ENCODE results near the gene HMG20A.

The HMG20A gene

DNA sequence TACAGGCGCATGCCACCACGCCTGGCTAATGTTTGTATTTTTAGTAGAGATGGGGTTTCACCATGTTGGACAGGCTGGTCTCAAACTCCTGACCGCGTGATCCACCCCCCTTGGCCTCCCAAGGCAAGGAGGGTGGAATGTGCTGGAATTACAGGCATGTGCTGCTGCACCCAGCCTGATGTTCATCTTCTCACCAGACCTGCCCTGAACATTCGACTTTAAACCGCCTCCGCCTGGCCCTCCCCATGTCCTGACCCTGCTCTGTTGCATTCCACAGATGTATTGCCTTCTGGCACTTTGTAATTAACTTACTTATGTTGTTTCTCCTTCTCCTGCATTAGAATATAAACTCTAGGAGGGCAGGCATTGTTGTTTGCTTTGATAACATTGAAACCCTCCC lies 109.9 kb downstream of the HMG20A start:
- Histone ChIP-seq H3K9me3 (ENCODE audit: severe bottlenecking) (no peaks in the 10 kb centered on the region), H3K36me3 (ENCODE audit: low read depth) (no peaks in the 10 kb centered on the region), H3K4me1 (ENCODE audit: insufficient read depth, poor library complexity, severe bottlenecking) (peaks cover 8% of the 10 kb centered on the region), H3K27me3 (ENCODE audit: insufficient read depth, poor library complexity, severe bottlenecking) (no peaks in the 10 kb centered on the region), H3K4me3 (ENCODE audit: severe bottlenecking) (no peak overlapping the region), H3K27ac (ENCODE audit: poor library complexity, severe bottlenecking) (no peak overlapping the region)
- TF ChIP-seq, protein P1, sequence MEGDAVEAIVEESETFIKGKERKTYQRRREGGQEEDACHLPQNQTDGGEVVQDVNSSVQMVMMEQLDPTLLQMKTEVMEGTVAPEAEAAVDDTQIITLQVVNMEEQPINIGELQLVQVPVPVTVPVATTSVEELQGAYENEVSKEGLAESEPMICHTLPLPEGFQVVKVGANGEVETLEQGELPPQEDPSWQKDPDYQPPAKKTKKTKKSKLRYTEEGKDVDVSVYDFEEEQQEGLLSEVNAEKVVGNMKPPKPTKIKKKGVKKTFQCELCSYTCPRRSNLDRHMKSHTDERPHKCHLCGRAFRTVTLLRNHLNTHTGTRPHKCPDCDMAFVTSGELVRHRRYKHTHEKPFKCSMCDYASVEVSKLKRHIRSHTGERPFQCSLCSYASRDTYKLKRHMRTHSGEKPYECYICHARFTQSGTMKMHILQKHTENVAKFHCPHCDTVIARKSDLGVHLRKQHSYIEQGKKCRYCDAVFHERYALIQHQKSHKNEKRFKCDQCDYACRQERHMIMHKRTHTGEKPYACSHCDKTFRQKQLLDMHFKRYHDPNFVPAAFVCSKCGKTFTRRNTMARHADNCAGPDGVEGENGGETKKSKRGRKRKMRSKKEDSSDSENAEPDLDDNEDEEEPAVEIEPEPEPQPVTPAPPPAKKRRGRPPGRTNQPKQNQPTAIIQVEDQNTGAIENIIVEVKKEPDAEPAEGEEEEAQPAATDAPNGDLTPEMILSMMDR (IDR thresholded peaks at IDR 0.05; ENCODE audit: poor library complexity, severe bottlenecking): no peak
- peak; percentile 23 for DNase-seq (ENCODE audit: low spot score)
- ATAC-seq (ENCODE audit: low read depth): no peak

DNA sequence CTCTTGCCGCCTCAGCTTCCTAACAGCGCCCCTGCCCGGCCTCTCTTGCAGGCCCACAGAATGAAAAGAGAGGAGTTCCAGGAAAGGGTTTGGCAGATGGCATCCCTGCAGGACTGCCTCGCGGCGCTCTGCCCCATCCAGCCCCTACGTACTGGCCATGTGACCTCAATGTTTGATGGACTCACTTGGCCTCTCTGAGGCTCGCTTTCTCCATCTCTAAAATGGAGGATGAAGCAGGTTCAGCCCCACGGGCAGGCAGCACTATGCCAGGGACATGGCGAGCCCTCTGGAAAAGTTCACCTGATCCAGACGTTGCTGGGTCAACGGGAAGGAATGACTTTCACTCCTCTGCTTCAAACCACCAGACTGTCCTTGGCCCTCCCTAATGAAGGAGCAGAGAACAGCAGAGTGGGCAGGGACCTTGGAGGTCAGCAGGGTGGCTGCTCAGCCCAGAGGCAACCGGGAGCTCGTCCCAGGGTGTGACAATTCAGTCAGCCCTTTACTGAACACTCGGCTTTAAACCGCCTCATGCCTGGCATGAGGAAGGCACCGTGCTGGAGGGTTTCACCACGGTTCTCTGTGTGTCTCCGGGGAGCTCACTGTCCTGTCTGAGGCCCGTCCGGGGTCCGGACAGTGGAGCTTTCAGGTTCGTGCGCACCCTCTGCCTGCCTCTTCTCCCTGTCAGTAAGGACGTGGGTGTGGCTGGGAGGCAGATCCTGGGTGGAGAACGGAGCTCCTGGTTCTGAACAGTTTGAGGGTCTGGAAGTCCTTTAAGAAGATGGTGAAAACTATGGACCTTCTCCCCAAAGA lies 110.7 kb downstream of the HMG20A start:
- TF ChIP-seq, protein P1 (IDR thresholded peaks at IDR 0.05; ENCODE audit: poor library complexity, severe bottlenecking): no peak
- Histone ChIP-seq H3K4me3 (ENCODE audit: severe bottlenecking) (no peak overlapping the region), H3K9me3 (ENCODE audit: severe bottlenecking) (no peaks in the 10 kb centered on the region), H3K36me3 (ENCODE audit: low read depth) (no peaks in the 10 kb centered on the region), H3K27ac (ENCODE audit: poor library complexity, severe bottlenecking) (no peak overlapping the region), H3K4me1 (ENCODE audit: insufficient read depth, poor library complexity, severe bottlenecking) (peaks cover 8% of the 10 kb centered on the region), H3K27me3 (ENCODE audit: insufficient read depth, poor library complexity, severe bottlenecking) (no peaks in the 10 kb centered on the region)
- ATAC-seq (ENCODE audit: low read depth) (no peak), DNase-seq (ENCODE audit: low spot score) (peak; percentile 61)

- TF ChIP-seq, protein P1 (IDR thresholded peaks at IDR 0.05; ENCODE audit: poor library complexity, severe bottlenecking): no peak
- no peak overlapping the region for H3K27ac ChIP-seq (ENCODE audit: poor library complexity, severe bottlenecking)
- no peak overlapping the region for H3K4me3 ChIP-seq (ENCODE audit: severe bottlenecking)
- no peaks in the 10 kb centered on the region for H3K27me3 ChIP-seq (ENCODE audit: insufficient read depth, poor library complexity, severe bottlenecking)
- DNase-seq (ENCODE audit: low spot score) (peak; percentile 37), ATAC-seq (ENCODE audit: low read depth) (no peak)
- no peaks in the 10 kb centered on the region for H3K9me3 ChIP-seq (ENCODE audit: severe bottlenecking)
- H3K36me3 ChIP-seq (ENCODE audit: low read depth): no peaks in the 10 kb centered on the region
- H3K4me1 ChIP-seq (ENCODE audit: insufficient read depth, poor library complexity, severe bottlenecking): peaks cover 6% of the 10 kb centered on the region
These were observed 111.5 kb downstream of the HMG20A start for GRCh38 chr15:77532067-77532710.

GRCh38 chr15:77532846-77533245 lies 112.2 kb downstream of the HMG20A start:
- H3K27ac ChIP-seq (ENCODE audit: poor library complexity, severe bottlenecking): no peak overlapping the region
- no peak overlapping the region for H3K4me3 ChIP-seq (ENCODE audit: severe bottlenecking)
- peak; percentile 39 for DNase-seq (ENCODE audit: low spot score)
- H3K27me3 ChIP-seq (ENCODE audit: insufficient read depth, poor library complexity, severe bottlenecking): no peaks in the 10 kb centered on the region
- no peaks in the 10 kb centered on the region for H3K36me3 ChIP-seq (ENCODE audit: low read depth)
- H3K4me1 ChIP-seq (ENCODE audit: insufficient read depth, poor library complexity, severe bottlenecking): no peaks in the 10 kb centered on the region
- no peaks in the 10 kb centered on the region for H3K9me3 ChIP-seq (ENCODE audit: severe bottlenecking)
- no peak for ATAC-seq (ENCODE audit: low read depth)
- TF ChIP-seq, protein P1 (IDR thresholded peaks at IDR 0.05; ENCODE audit: poor library complexity, severe bottlenecking): no peak

All from RWPE2 (cell line).